ENCODE data around the gene TMEM150C.

- TF ChIP-seq, protein P1, sequence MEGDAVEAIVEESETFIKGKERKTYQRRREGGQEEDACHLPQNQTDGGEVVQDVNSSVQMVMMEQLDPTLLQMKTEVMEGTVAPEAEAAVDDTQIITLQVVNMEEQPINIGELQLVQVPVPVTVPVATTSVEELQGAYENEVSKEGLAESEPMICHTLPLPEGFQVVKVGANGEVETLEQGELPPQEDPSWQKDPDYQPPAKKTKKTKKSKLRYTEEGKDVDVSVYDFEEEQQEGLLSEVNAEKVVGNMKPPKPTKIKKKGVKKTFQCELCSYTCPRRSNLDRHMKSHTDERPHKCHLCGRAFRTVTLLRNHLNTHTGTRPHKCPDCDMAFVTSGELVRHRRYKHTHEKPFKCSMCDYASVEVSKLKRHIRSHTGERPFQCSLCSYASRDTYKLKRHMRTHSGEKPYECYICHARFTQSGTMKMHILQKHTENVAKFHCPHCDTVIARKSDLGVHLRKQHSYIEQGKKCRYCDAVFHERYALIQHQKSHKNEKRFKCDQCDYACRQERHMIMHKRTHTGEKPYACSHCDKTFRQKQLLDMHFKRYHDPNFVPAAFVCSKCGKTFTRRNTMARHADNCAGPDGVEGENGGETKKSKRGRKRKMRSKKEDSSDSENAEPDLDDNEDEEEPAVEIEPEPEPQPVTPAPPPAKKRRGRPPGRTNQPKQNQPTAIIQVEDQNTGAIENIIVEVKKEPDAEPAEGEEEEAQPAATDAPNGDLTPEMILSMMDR (IDR thresholded peaks at IDR 0.05), result no peak
- no peak for TF ChIP-seq POLR2A (IDR thresholded peaks at IDR 0.05)
Observed at GRCh38 chr4:82560853-82561785, 669 bp downstream of the TMEM150C start.

Measured in right lobe of liver (tissue), 4 donors.